A549 (cell line): ENCODE data around the gene SSUH2. TPM values are rescaled to one million over a fixed set of nuclear protein-coding genes. Genes with fewer than 3 reads are reported as not detected.

Source experiments
- ATAC-seq, 2 experiments: fragments of 200-7000 bp in 1 of 2; fragments of >200 bp in 1 of 2; cut with Nextera tagmentation in 1 of 2; cut with Tn5 transposase in 1 of 2; 3 replicates each; pipeline versions ENCODE4 v1.8.0 to v1.9.1; 2018 to 2020; ENCODE audit warnings: mild to moderate bottlenecking in 1 of 2, moderate library complexity in 1 of 2
- CTCF ChIA-PET: fragments of 300-600 bp; sonication (Branson Sonifier 250); formaldehyde crosslinking; extraction: SDS; loops from one replicate; lab custom pipeline; 2021; ENCODE audit warnings: antibody characterized with exemption, inconsistent platforms; lab: Yijun Ruan, JAX
- POLR2A ChIA-PET: fragments of 350-600 bp; formaldehyde crosslinking; extraction: SDS; loops from one replicate; lab custom pipeline; 2021; ENCODE audit warnings: antibody characterized with exemption, inconsistent platforms; lab: Yijun Ruan, JAX
- DNase-seq, 2 experiments: peaks; one replicate each; pipeline versions ENCODE4 v3.0.0 to v3.0.0-alpha.2; 2011 to 2016; ENCODE audit warnings: low read depth in 1 of 2, low spot score in 1 of 2
- FAIRE-seq: peaks from 2 replicates; lab custom pipeline; 2011; peaks lifted over from hg19 to GRCh38; lab: Jason Lieb, UNC
- H3K27ac ChIP-seq, 2 experiments: fragments of >200 bp; sonication (Bioruptor Twin); formaldehyde crosslinking; 3 replicates each; pipeline ENCODE4 v1.5.1; 2016 to 2017
- H3K4me1 ChIP-seq: fragments of >200 bp; sonication (Bioruptor Twin); formaldehyde crosslinking; 3 replicates; pipeline ENCODE4 v1.6.1; 2016
- H3K4me2 ChIP-seq: fragments of >200 bp; sonication (Bioruptor Twin); formaldehyde crosslinking; 3 replicates; pipeline ENCODE4 v1.6.1; 2016
- H3K4me3 ChIP-seq: fragments of >200 bp; sonication (Bioruptor Twin); formaldehyde crosslinking; 3 replicates; pipeline ENCODE4 v1.5.1; 2016
- H3K9me3 ChIP-seq: fragments of >200 bp; sonication (Bioruptor Twin); formaldehyde crosslinking; 3 replicates; pipeline ENCODE4 v1.6.1; 2016
- BCL3 ChIP-seq: fragments of >200 bp; sonication (Bioruptor Twin); formaldehyde crosslinking; IDR thresholded peaks from 3 replicates; pipeline ENCODE4 v1.6.1; 2016
- CEBPB ChIP-seq, 2 experiments: fragments of >200 bp in 1 of 2; sonication (Bioruptor Twin) in 1 of 2; formaldehyde crosslinking in 1 of 2; IDR thresholded peaks; 2 replicates each; pipeline ENCODE4 v1.6.1; 2012 to 2016
- E2F6 ChIP-seq: IDR thresholded peaks from 2 replicates; pipeline ENCODE4 v1.6.1; 2012; ENCODE audit warnings: low read depth, borderline replicate concordance
- EHF ChIP-seq: fragments of 250-450 bp; sonication (Bioruptor Pico); IDR thresholded peaks from 2 replicates; pipeline ENCODE4 v1.5.0; 2020; ENCODE audit warnings: mild to moderate bottlenecking
- FOSB ChIP-seq: fragments of 250-450 bp; sonication (Bioruptor Pico); IDR thresholded peaks from 2 replicates; pipeline ENCODE4 v1.5.0; 2020; ENCODE audit warnings: mild to moderate bottlenecking, moderate library complexity
- FOSL2 ChIP-seq, 2 experiments: fragments of 450-650 bp in 1 of 2; fragments of >200 bp in 1 of 2; sonication (Bioruptor Twin) in 1 of 2; formaldehyde crosslinking; IDR thresholded peaks; 2 replicates each; pipeline versions ENCODE4 v1.5.0 to v1.6.1; 2016 to 2020; ENCODE audit warnings: mild to moderate bottlenecking in 1 of 2, moderate library complexity in 1 of 2
- FOXS1 ChIP-seq: fragments of 250-450 bp; sonication (Bioruptor Pico); IDR thresholded peaks from 2 replicates; pipeline ENCODE4 v1.5.0; 2020; ENCODE audit warnings: mild to moderate bottlenecking, moderate library complexity
- HES2 ChIP-seq: fragments of >200 bp; sonication (Bioruptor Twin); formaldehyde crosslinking; IDR thresholded peaks from 2 replicates; pipeline ENCODE4 v1.6.1; 2016
- HEYL ChIP-seq: fragments of 250-450 bp; sonication (Bioruptor Pico); IDR thresholded peaks from 2 replicates; pipeline ENCODE4 v1.8.0; 2021; ENCODE audit warnings: mild to moderate bottlenecking, moderate library complexity
- HOXA7 ChIP-seq: fragments of 250-450 bp; sonication (Bioruptor Pico); IDR thresholded peaks from 2 replicates; pipeline ENCODE4 v1.5.0; 2020; ENCODE audit warnings: mild to moderate bottlenecking, moderate library complexity
- HOXB13 ChIP-seq: fragments of 250-450 bp; sonication (Bioruptor Pico); IDR thresholded peaks from 2 replicates; pipeline ENCODE4 v1.5.0; 2020; ENCODE audit warnings: low read depth, mild to moderate bottlenecking, moderate library complexity
- HOXB5 ChIP-seq: fragments of 250-450 bp; sonication (Bioruptor Pico); IDR thresholded peaks from 2 replicates; pipeline ENCODE4 v1.5.0; 2020; ENCODE audit warnings: mild to moderate bottlenecking, moderate library complexity
- JUN ChIP-seq, 2 experiments: fragments of >200 bp; sonication (Bioruptor Twin); formaldehyde crosslinking; IDR thresholded peaks; 2 replicates in 1 of 2; 3 replicates in 1 of 2; pipeline ENCODE4 v1.6.1; 2016 to 2017
- JUNB ChIP-seq: fragments of >200 bp; sonication (Bioruptor Twin); formaldehyde crosslinking; IDR thresholded peaks from 2 replicates; pipeline ENCODE4 v1.6.1; 2016
- MAX ChIP-seq: IDR thresholded peaks from 2 replicates; pipeline ENCODE4 v1.6.1; 2012
- MAZ ChIP-seq: fragments of 150-350 bp; IDR thresholded peaks from 2 replicates; pipeline ENCODE4 v1.6.1; 2014; ENCODE audit warnings: antibody characterized with exemption, low read depth, low read length, borderline replicate concordance
- NFE2L2 ChIP-seq: fragments of 150-350 bp; conservative IDR thresholded peaks from 2 replicates; pipeline ENCODE4 v1.6.1; 2014; ENCODE audit warnings: low read length
- NR3C1 ChIP-seq: fragments of >200 bp; sonication (Bioruptor Twin); formaldehyde crosslinking; IDR thresholded peaks from 3 replicates; pipeline ENCODE4 v1.6.1; 2017
- RARB ChIP-seq: fragments of 250-450 bp; sonication (Bioruptor Pico); IDR thresholded peaks from 2 replicates; pipeline ENCODE4 v1.8.0; 2021; ENCODE audit warnings: mild to moderate bottlenecking, moderate library complexity
- RFX5 ChIP-seq: fragments of 450-650 bp; IDR thresholded peaks from 2 replicates; pipeline ENCODE4 v1.7.1; 2014; ENCODE audit warnings: antibody characterized with exemption, mild to moderate bottlenecking, moderate library complexity
- RNF2 ChIP-seq: fragments of 200-600 bp; sonication (generic); IDR thresholded peaks from 2 replicates; pipeline ENCODE4 v1.6.1; 2016; ENCODE audit warnings: low read depth, mild to moderate bottlenecking, antibody characterized with exemption, moderate library complexity, borderline replicate concordance
- SMC3 ChIP-seq: fragments of >200 bp; sonication (Bioruptor Twin); formaldehyde crosslinking; IDR thresholded peaks from 3 replicates; pipeline ENCODE4 v1.6.1; 2018; ENCODE audit warnings: inconsistent platforms
- SREBF2 ChIP-seq: fragments of 450-650 bp; IDR thresholded peaks from 2 replicates; pipeline ENCODE4 v1.6.1; 2014; ENCODE audit warnings: mild to moderate bottlenecking, moderate library complexity
- TFCP2L1 ChIP-seq: fragments of 250-450 bp; sonication (Bioruptor Pico); IDR thresholded peaks from 2 replicates; pipeline ENCODE4 v1.5.0; 2021; ENCODE audit warnings: mild to moderate bottlenecking
- ZSCAN20 ChIP-seq: fragments of 250-450 bp; sonication (Bioruptor Pico); IDR thresholded peaks from 2 replicates; pipeline ENCODE4 v1.8.0; 2022; ENCODE audit warnings: mild to moderate bottlenecking, moderate library complexity
- WGBS: methylation state at CpG from one replicate; pipeline ENCODE4 v1.1.6; 2017; ENCODE audit errors: missing lambda C conversion rate; 5-methylcytosine and 5-hydroxymethylcytosine counted together
- polyA plus RNA-seq, 4 experiments: library from polyadenylated mRNA; depleted of rRNA in 3 of 4; stranded (reverse); fragments of >200 nt; fragmentation: RNase III in 1 of 4; extraction: RNeasy Plus Mini Kit Qiagen cat#74134 plus additional on column Dnase treatment in 1 of 4; gene quantifications; 2 replicates in 3 of 4; 3 replicates in 1 of 4; pipeline ENCODE4 v1.2.3, GENCODE V29; 2011 to 2017
- TF ChIP-seq, protein P1 (sequence below): fragments of 450-650 bp; IDR thresholded peaks from 2 replicates; pipeline ENCODE4 v1.6.1; 2014; ENCODE audit warnings: antibody characterized with exemption

SSUH2 gene
- polyA plus RNA-seq, 2 of the 4 experiments (the other 2 are of a cell fraction): 0.56 to 0.59 TPM

- ATAC-seq: no peak
- Histone ChIP-seq H3K9me3 (no peaks in the 10 kb centered on the region), H3K4me3 (no peak overlapping the region), H3K4me2 (no peak overlapping the region), H3K27ac (no peak overlapping the region), H3K4me1 (peaks cover 11% of the 10 kb centered on the region; the same call in 2 of the 3 replicates)
- ChIA-PET POLR2A (no interaction called here), CTCF (interaction anchor here (2.2 kb wide), 1 partner anchor 102 kb away, joined by 9 read pairs; the partner anchor contains the start of gene OXTR)
- no peak for TF ChIP-seq EHF
- no peak for TF ChIP-seq CEBPB (IDR thresholded peaks at IDR 0.05)
- TF ChIP-seq, protein P1, sequence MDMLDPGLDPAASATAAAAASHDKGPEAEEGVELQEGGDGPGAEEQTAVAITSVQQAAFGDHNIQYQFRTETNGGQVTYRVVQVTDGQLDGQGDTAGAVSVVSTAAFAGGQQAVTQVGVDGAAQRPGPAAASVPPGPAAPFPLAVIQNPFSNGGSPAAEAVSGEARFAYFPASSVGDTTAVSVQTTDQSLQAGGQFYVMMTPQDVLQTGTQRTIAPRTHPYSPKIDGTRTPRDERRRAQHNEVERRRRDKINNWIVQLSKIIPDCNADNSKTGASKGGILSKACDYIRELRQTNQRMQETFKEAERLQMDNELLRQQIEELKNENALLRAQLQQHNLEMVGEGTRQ: no peak
- no peak for TF ChIP-seq NFE2L2
- no peak for TF ChIP-seq FOSB
- no peak for TF ChIP-seq ZSCAN20
- no peak for TF ChIP-seq TFCP2L1 (CRISPR knock-in tag)
- TF ChIP-seq HEYL (CRISPR knock-in tag): no peak
- no peak for TF ChIP-seq MAX
- no peak for FAIRE-seq
- WGBS: 70% methylated on average over 6 of the region's 6 CpGs
- DNase-seq: no peak
Observed at GRCh38 chr3:8667463-8668091, 23.0 kb upstream of the SSUH2 start.

DNA sequence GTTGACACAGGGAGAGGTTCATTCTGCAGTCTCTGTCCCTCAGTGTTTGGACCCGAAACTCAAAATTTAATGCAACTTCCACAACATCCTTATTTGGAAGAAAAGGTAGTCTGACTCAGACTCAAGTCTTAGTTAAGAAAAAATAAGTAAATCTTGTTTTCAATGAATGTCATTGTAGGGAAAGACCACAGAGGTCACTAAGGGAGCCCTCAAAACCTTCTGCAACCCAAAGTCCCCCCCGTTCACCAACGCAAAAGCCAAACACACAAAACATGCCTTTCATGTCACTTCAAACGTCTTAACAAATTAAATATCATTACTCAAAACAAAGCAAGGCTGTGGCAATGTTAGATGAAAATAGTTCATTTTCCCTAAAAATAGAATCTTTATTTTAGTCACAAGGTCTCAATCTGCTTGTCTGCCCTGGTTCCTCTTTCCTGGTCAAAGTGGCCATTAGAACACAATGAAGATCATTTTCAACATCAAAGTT, 20.9 kb upstream of the SSUH2 start:
- no peaks in the 10 kb centered on the region for H3K9me3 ChIP-seq
- DNase-seq (no peak), FAIRE-seq (no peak), ATAC-seq (no peak)
- TF ChIP-seq HOXB5 (CRISPR knock-in tag) (no peak), HOXA7 (CRISPR knock-in tag) (no peak), JUNB (no peak), JUN (IDR thresholded peaks at IDR 0.05) (no peak), RNF2 (no peak), MAZ (no peak), FOXS1 (no peak), E2F6 (no peak), RARB (CRISPR knock-in tag) (no peak), NR3C1 (no peak), SREBF2 (no peak), BCL3 (no peak), HES2 (no peak), CEBPB (IDR thresholded peaks at IDR 0.05) (no peak), FOSL2 (IDR thresholded peaks at IDR 0.05) (no peak), FOSL2 (CRISPR knock-in tag; IDR thresholded peaks at IDR 0.05) (no peak), HOXB13 (CRISPR knock-in tag) (no peak), SMC3 (no peak), RFX5 (no peak)
- H3K4me2 ChIP-seq: no peak overlapping the region
- 67% methylated on average over 4 of the region's 4 CpGs for WGBS
- POLR2A ChIA-PET: no interaction called here
- H3K4me1 ChIP-seq: peaks cover 13% of the 10 kb centered on the region; the same call in 2 of the 3 replicates
- CTCF ChIA-PET: no interaction called here
- no peak overlapping the region for H3K4me3 ChIP-seq
- H3K27ac ChIP-seq: no peak overlapping the region
